ENCODE data around the gene FST. TPM values are rescaled to one million over a fixed set of nuclear protein-coding genes. Genes with fewer than 3 reads are reported as not detected.

The FST gene
- total RNA-seq, 4 donors from 2014 or later = 2.0 to 16.4 (median 4.3) TPM

DNA sequence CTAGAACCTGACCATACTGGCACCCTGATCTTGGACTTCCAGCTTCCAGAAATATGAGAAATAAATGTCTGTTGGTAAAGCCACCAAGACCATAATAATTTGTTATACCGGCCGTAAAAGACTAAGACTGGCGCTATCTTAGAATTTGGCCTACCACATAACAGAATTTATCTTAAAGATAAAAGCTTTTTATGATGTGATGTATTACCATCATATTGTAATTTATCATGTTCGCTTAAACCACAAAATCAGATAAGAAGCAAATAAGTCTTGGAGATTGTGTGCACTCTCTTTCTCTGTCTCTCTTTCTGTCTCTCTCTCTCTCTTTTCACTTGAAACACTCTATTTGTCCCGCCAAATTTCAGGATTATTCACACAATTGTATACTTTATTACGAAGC is 35.6 kb downstream of the FST start:
- H3K4me3 ChIP-seq = no peak overlapping the region
- no peaks in the 10 kb centered on the region for H3K36me3 ChIP-seq
- peaks cover 0 to 12% (median 7%) of the 10 kb centered on the region in 4 donors for H3K9me3 ChIP-seq
- TF ChIP-seq EP300 (IDR thresholded peaks at IDR 0.05) (no peak), POLR2A (IDR thresholded peaks at IDR 0.05; ENCODE audit: low read depth) (no peak), POLR2AphosphoS5 (IDR thresholded peaks at IDR 0.05) (no peak)
- TF ChIP-seq, protein P1, sequence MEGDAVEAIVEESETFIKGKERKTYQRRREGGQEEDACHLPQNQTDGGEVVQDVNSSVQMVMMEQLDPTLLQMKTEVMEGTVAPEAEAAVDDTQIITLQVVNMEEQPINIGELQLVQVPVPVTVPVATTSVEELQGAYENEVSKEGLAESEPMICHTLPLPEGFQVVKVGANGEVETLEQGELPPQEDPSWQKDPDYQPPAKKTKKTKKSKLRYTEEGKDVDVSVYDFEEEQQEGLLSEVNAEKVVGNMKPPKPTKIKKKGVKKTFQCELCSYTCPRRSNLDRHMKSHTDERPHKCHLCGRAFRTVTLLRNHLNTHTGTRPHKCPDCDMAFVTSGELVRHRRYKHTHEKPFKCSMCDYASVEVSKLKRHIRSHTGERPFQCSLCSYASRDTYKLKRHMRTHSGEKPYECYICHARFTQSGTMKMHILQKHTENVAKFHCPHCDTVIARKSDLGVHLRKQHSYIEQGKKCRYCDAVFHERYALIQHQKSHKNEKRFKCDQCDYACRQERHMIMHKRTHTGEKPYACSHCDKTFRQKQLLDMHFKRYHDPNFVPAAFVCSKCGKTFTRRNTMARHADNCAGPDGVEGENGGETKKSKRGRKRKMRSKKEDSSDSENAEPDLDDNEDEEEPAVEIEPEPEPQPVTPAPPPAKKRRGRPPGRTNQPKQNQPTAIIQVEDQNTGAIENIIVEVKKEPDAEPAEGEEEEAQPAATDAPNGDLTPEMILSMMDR (IDR thresholded peaks at IDR 0.05) = no peak
- intact Hi-C loops (cut with DNase I) = no loop called here
- H3K27ac ChIP-seq (replicated peaks in 1 of 4) = no peak overlapping the region
- H3K27me3 ChIP-seq = no peaks in the 10 kb centered on the region
- DNase-seq (ENCODE audit: extremely low spot score) = no peak
- H3K4me1 ChIP-seq = no peaks in the 10 kb centered on the region
- WGBS = 90% methylated on average over 6 of the region's 6 CpGs

DNA sequence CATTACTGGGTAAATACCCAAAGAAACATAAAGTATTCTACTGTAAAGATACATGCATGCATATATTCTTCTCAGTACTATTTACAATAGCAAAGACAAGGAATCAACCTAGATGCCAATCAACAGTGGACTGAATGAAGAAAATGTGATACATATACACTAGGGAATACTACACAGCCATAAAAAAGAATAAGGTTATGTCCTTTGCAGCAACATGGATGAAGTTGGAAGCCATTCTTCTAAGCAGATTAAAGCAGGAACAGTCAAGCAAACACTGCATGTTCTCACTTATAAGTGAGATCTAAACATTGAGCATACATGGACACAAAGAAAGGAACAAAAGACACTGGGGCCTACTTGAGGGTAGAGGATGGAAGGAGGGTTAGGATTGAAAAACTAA is 40.4 kb downstream of the FST start:
- TF ChIP-seq, protein P1 (IDR thresholded peaks at IDR 0.05) = no peak
- TF ChIP-seq EP300 (IDR thresholded peaks at IDR 0.05) = no peak
- TF ChIP-seq POLR2A (IDR thresholded peaks at IDR 0.05; ENCODE audit: low read depth) = no peak
- no peak for TF ChIP-seq POLR2AphosphoS5 (IDR thresholded peaks at IDR 0.05)
- Histone ChIP-seq H3K4me3 (no peak overlapping the region), H3K27me3 (no peaks in the 10 kb centered on the region), H3K4me1 (no peaks in the 10 kb centered on the region), H3K9me3 (peaks cover 0 to 8% (median 2%) of the 10 kb centered on the region in 4 donors), H3K36me3 (no peaks in the 10 kb centered on the region), H3K27ac (replicated peaks in 1 of 4) (no peak overlapping the region)
- intact Hi-C loops (cut with DNase I) = no loop called here
- DNase-seq (ENCODE audit: extremely low spot score) = no peak

Other genes with a start within 250 kb of the FST start
- gene NDUFS4, start 80.0 kb downstream of the FST start, total RNA-seq = 100 to 1,000 TPM in 2 of 4 donors, 10 to 100 TPM in 2; 78.5 to 120 (median 90.3) TPM

All from esophagus muscularis mucosa (tissue), 4 donors.